NB4 (cell line): ENCODE results near the gene NDUFB6.
A peak's percentile ranks its signal among the peaks of the same experiment; 100 is the strongest.

Experiments
- DNase-seq: peaks from one replicate; pipeline ENCODE4 v3.0.0; 2010; ENCODE audit warnings: low read depth
- H3K4me3 ChIP-seq: one replicate; pipeline ENCODE4 v1.5.1; 2011; ENCODE audit warnings: mild to moderate bottlenecking, low read depth, low read length, moderate library complexity
- MYC ChIP-seq: IDR thresholded peaks from 2 replicates; pipeline ENCODE4 v1.6.1; 2011; ENCODE audit warnings: low read depth, low read length
- POLR2A ChIP-seq: IDR thresholded peaks from 2 replicates; pipeline ENCODE4 v1.6.1; 2011; ENCODE audit warnings: mild to moderate bottlenecking; ENCODE audit not compliant: insufficient read length; ENCODE audit errors: extremely low read depth
- TF ChIP-seq, protein P1 (sequence below): IDR thresholded peaks from 2 replicates; pipeline ENCODE4 v1.6.1; 2011; ENCODE audit warnings: low read depth, low read length
- TF ChIP-seq, protein P2 (sequence below): IDR thresholded peaks from one replicate; pipeline ENCODE4 v1.5.1; 2012; ENCODE audit warnings: low read depth, low read length

NDUFB6 gene

DNA sequence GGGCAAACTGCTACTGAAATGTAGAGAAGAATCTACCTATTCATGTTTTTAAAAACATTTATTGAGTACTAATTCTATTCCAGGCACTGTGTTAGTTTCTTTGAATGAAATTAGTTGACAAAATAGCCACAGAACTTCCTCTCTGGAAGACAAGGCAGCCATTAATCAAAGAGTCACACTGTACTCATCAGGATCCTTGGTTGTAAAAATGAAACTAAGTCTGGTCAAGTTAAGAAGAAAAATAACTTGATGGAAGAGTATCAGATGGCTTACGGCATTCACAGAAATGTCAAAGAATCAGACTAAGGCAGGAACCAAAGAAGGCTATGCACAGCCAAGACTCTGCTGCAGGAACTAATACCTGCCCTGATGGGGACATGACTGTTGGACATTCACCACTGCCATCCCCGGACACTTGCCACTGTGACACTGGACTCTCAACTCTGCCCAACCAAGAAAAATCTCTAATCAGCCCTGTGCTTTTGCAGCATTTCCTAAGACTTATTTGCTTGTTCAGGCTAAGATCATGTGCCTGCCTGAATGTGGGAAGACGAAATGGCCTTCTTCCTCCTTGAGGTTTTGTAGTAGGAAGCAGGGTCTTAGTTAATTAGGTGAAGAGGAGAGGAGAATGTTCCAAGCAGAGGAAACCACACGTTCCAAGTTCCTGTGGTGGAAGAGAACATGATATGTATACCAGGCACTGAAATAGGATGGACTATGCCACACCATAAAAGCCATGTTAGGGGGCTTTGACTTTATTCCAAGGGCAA, 23.3 kb upstream of the NDUFB6 start:
- no peak for DNase-seq
- H3K4me3 ChIP-seq = no peak overlapping the region
- no peak for TF ChIP-seq MYC
- TF ChIP-seq, protein P1, sequence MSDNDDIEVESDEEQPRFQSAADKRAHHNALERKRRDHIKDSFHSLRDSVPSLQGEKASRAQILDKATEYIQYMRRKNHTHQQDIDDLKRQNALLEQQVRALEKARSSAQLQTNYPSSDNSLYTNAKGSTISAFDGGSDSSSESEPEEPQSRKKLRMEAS = no peak
- TF ChIP-seq, protein P2, sequence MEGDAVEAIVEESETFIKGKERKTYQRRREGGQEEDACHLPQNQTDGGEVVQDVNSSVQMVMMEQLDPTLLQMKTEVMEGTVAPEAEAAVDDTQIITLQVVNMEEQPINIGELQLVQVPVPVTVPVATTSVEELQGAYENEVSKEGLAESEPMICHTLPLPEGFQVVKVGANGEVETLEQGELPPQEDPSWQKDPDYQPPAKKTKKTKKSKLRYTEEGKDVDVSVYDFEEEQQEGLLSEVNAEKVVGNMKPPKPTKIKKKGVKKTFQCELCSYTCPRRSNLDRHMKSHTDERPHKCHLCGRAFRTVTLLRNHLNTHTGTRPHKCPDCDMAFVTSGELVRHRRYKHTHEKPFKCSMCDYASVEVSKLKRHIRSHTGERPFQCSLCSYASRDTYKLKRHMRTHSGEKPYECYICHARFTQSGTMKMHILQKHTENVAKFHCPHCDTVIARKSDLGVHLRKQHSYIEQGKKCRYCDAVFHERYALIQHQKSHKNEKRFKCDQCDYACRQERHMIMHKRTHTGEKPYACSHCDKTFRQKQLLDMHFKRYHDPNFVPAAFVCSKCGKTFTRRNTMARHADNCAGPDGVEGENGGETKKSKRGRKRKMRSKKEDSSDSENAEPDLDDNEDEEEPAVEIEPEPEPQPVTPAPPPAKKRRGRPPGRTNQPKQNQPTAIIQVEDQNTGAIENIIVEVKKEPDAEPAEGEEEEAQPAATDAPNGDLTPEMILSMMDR = no peak
- TF ChIP-seq POLR2A = no peak

DNA sequence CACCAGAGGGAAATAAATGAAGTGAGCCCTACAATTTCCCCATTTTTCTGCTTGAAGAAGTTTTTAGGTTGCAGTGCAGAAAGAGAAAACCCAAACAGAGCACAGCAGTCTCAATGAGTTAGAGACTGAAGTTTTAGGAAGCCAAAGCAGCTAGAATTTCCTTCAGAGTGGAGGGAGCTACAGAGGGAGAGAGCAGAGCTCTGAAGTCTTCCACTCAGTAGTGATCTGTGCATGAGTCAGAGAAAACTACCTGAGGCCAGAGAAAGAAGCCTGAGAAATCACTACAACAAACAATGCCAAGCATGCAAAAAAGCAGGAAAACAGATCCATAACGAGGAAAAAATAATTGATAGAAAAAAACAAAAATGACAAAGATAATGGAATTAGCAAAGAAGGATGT, 17.9 kb upstream of the NDUFB6 start:
- DNase-seq = no peak
- TF ChIP-seq, protein P2 = no peak
- TF ChIP-seq MYC (no peak), POLR2A (no peak)
- TF ChIP-seq, protein P1 = no peak
- no peak overlapping the region for H3K4me3 ChIP-seq

DNA sequence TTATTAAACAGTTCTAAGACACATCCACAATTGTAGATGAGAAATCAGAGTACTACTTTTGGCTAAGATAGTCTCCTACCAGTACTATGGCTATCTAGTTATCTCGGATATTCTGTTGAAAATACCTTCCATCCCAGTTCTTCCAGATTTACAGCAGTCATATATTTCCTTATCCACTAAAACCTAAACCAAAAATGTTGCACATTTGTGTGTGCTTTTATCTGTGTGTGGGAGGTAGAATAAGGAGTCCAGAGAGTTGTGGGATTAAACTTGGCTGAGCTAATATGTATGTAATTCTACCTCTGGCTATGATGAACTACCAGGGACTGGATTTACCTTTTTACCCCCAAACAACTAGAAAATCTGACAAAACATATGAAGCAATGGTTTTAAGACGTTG, 17.5 kb upstream of the NDUFB6 start:
- no peak overlapping the region for H3K4me3 ChIP-seq
- DNase-seq = no peak
- TF ChIP-seq POLR2A = no peak
- TF ChIP-seq, protein P2 = no peak
- TF ChIP-seq MYC = no peak
- TF ChIP-seq, protein P1 = no peak

DNA sequence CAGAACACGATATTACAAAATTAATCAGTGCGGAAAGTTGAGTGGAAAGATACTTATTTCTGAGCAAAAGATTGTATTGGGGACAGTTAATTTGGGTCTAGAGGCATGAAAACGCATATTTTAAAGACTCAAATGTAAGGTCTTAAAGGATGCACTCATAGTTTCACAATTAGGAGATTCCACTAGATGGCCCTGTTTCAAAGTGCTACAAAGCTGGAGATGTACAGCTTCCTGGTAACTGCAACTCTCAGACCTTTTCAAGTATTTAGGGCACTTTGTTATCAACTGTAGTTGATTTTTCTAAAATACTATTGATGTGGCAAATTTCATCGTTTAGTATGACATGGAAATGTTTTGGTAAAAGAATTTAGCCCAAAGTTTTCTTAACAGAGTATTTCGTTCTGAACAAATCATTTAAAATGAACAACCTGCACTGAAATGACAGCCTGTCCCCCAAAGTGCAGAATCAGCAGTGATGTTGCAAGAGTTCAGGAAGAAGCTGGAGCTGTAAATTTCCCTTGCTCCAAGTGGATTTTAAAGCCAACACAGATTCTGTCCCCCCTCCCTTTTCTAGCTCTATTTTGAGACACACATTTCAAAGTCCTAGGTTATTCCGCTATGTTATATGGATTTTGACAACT, 16.2 kb upstream of the NDUFB6 start:
- DNase-seq = peak; percentile 76
- H3K4me3 ChIP-seq = no peak overlapping the region
- TF ChIP-seq, protein P1 = no peak
- TF ChIP-seq, protein P2 = peak; percentile 79

DNA sequence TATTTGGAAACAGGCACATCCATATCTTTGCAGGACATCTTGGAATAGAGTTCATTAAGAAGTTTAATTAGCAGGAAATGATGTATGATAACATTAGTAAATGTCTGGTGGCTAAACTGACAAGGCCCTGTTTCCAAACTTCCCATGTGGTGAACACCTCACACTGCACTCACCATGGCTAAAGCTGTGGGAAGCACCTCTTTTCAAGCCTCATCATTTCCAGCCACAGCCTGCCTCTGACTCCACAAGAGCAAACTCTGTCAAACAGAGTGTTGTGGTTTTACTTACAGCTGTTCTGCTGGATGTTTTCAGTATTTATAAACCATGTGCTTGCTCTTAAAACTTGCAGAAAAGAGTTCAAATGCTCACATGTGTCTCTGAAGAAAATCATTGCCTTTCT, 14.9 kb upstream of the NDUFB6 start:
- H3K4me3 ChIP-seq = no peak overlapping the region
- DNase-seq = no peak
- no peak for TF ChIP-seq POLR2A
- TF ChIP-seq, protein P1 = no peak
- TF ChIP-seq, protein P2 = no peak
- TF ChIP-seq MYC = no peak
